H1 (cell line): Measurements from ENCODE around the gene RFX6. TPM values are rescaled to one million over a fixed set of nuclear protein-coding genes. Genes with fewer than 3 reads are reported as not detected.

Experiments used
- CBX8 ChIP-seq: fragments of 300-800, 300-1000 bp; sonication (generic); IDR thresholded peaks from 2 replicates; pipeline ENCODE4 v1.7.1; 2016; ENCODE audit warnings: low read depth, low read length, borderline replicate concordance
- CHD2 ChIP-seq: IDR thresholded peaks from 2 replicates; pipeline ENCODE4 v1.6.1; 2012; ENCODE audit warnings: low read length, improper control_type of control experiment
- CTBP2 ChIP-seq: IDR thresholded peaks from 2 replicates; pipeline ENCODE4 v1.7.0; 2011; ENCODE audit warnings: borderline replicate concordance, mild to moderate bottlenecking, moderate library complexity, mixed read lengths, low read length; ENCODE audit not compliant: insufficient read depth, insufficient read length
- FOSL1 ChIP-seq: IDR thresholded peaks from 2 replicates; pipeline ENCODE4 v1.6.1; 2011; ENCODE audit warnings: mild to moderate bottlenecking, low read depth, low read length, moderate library complexity; ENCODE audit not compliant: insufficient read depth
- POU5F1 ChIP-seq: IDR thresholded peaks from 2 replicates; pipeline ENCODE4 v1.6.1; 2011; ENCODE audit warnings: low read depth, mild to moderate bottlenecking, low read length, moderate library complexity
- RFX5 ChIP-seq: IDR thresholded peaks from 2 replicates; pipeline ENCODE4 v1.6.1; 2011; ENCODE audit warnings: low read depth, low read length, improper control_type of control experiment, borderline replicate concordance
- SRF ChIP-seq: IDR thresholded peaks from 2 replicates; pipeline ENCODE4 v1.6.1; 2011; ENCODE audit warnings: mild to moderate bottlenecking, low read depth, low read length, moderate library complexity
- polyA plus RNA-seq, 7 experiments: library from polyadenylated mRNA; depleted of rRNA in 3 of 7; stranded (reverse) in 5 of 7; unstranded in 2 of 7; fragments of >200 nt in 5 of 7; fragments of 200-250 nt in 2 of 7; gene quantifications; 1 replicate in 5 of 7; 2 replicates in 1 of 7; 4 replicates in 1 of 7; pipeline versions ENCODE4 v1.2.1 to v1.2.3, GENCODE V29; 2011 to 2013; ENCODE audit warnings: missing spikeins in 2 of 7, mixed read lengths in 2 of 7
- total RNA-seq: library from RNA; stranded (reverse); fragmentation: NEBNext Ultra II Directional; extraction: Animal tissue kit (Norgen Biotek cat#: 25700); gene quantifications from 2 replicates; pipeline ENCODE4 v1.2.1, GENCODE V29; 2021

The RFX6 gene
- total and polyA plus RNA-seq, 2 of the 8 experiments (the other 6 are each of a cell fraction or from before 2014, with no cell fraction given) = not detected

- TF ChIP-seq SRF (no peak), CBX8 (no peak), POU5F1 (no peak), CHD2 (no peak), CTBP2 (no peak), FOSL1 (no peak), RFX5 (no peak)
These were observed 61.3 kb downstream of the RFX6 start (continued) for GRCh38 chr6:116938305-116938704.
